DOHH2 (cell line): Measurements from ENCODE around the gene SMYD1.

Experiments
- CTCF ChIP-seq: fragments of 200-600 bp; sonication (generic); IDR thresholded peaks from one replicate; pipeline ENCODE4 v1.5.1; 2014; ENCODE audit warnings: antibody characterized with exemption, mild to moderate bottlenecking, low read depth, low read length; ENCODE audit not compliant: poor library complexity, severe bottlenecking
- EZH2phosphoT487 ChIP-seq: fragments of 200-600 bp; sonication (generic); IDR thresholded peaks from 2 replicates; pipeline ENCODE4 v1.6.1; 2017; ENCODE audit warnings: borderline replicate concordance, mild to moderate bottlenecking, antibody characterized with exemption, low read length, moderate library complexity, mixed read lengths

- TF ChIP-seq CTCF, result no peak
- TF ChIP-seq EZH2phosphoT487, result no peak
Measured at GRCh38 chr2:88097192-88097591, 29.6 kb downstream of the SMYD1 start.
